Testis (tissue), 3 donors: ENCODE measurements around the gene LRP1B. TPM values are rescaled to one million over a fixed set of nuclear protein-coding genes. Genes with fewer than 3 reads are reported as not detected.

Experiments
- DNase-seq: peaks from one replicate; pipeline ENCODE4 v3.0.0-alpha.2; 2019
- H3K27ac ChIP-seq, 2 donors: fragments of 200-600 bp; sonication (generic); one replicate each; pipeline ENCODE4 v1.5.1; 2019
- H3K27me3 ChIP-seq: fragments of 200-600 bp; sonication (generic); one replicate; pipeline ENCODE4 v1.5.1; 2019
- H3K36me3 ChIP-seq: fragments of 200-600 bp; sonication (generic); one replicate; pipeline ENCODE4 v1.5.1; 2017; ENCODE audit warnings: low read depth; ENCODE audit errors: missing control alignments
- H3K4me1 ChIP-seq: fragments of 200-600 bp; sonication (generic); one replicate; pipeline ENCODE4 v1.5.1; 2019
- H3K4me3 ChIP-seq, 2 donors: fragments of 200-600 bp; sonication (generic); one replicate each; pipeline ENCODE4 v1.5.1; 2017 to 2019
- H3K9me3 ChIP-seq: fragments of 200-600 bp; sonication (generic); one replicate; pipeline ENCODE4 v1.5.1; 2017
- CTCF ChIP-seq, 3 experiments: fragments of 450-650 bp in 2 of 3; fragments of 200-600 bp in 1 of 3; sonication (generic) in 1 of 3; IDR thresholded peaks; one replicate each; pipeline ENCODE4 v1.5.1; 2016 to 2019; ENCODE audit warnings: antibody characterized with exemption in 3 of 3, mild to moderate bottlenecking in 2 of 3, moderate library complexity in 1 of 3
- POLR2A ChIP-seq: fragments of 450-650 bp; IDR thresholded peaks from one replicate; pipeline ENCODE4 v1.6.1; 2017; ENCODE audit warnings: antibody characterized with exemption, mild to moderate bottlenecking, moderate library complexity
- WGBS, 2 donors: methylation state at CpG; one replicate each; pipeline ENCODE4 v1.1.5; 2018; 5-methylcytosine and 5-hydroxymethylcytosine counted together
- intact Hi-C: fragments of 100-400 bp; cut with DNase I; formaldehyde crosslinking; loops from one replicate; pipeline ENCODE4 v1.15.1; 2023; ENCODE audit warnings: low total_unique reads
- polyA plus RNA-seq: library from polyadenylated mRNA; stranded (reverse); fragments of 350-450 nt; fragmentation: Illumina TruSeq; extraction: RNeasy Lipid Tissue Mini Kit (QIAGEN cat#74804); gene quantifications from one replicate; pipeline ENCODE4 v1.2.3, GENCODE V29; 2014; ENCODE audit warnings: low read depth, low replicate concordance; ENCODE audit not compliant: insufficient read depth
- total RNA-seq, 2 donors: library from RNA; depleted of rRNA; stranded (reverse); fragments of >200 nt; gene quantifications; one replicate each; pipeline ENCODE4 v1.2.3, GENCODE V29; 2016

The LRP1B gene
- total and polyA plus RNA-seq, 3 donors from 2014 or later: 0.79 to 1.9 (median 0.84) TPM

GRCh38 chr2:140943867-140944266 is 1186.9 kb downstream of the LRP1B start:
- intact Hi-C loops: no loop called here
- no peak for DNase-seq
- Histone ChIP-seq H3K36me3 (no peaks in the 10 kb centered on the region), H3K4me3 (no peak overlapping the region), H3K27me3 (no peaks in the 10 kb centered on the region), H3K9me3 (no peaks in the 10 kb centered on the region), H3K27ac (no peak overlapping the region), H3K4me1 (no peaks in the 10 kb centered on the region)
- TF ChIP-seq CTCF (IDR thresholded peaks at IDR 0.05): no peak
- TF ChIP-seq POLR2A: no peak

- TF ChIP-seq CTCF (IDR thresholded peaks at IDR 0.05) (no peak), POLR2A (no peak)
- H3K4me1 ChIP-seq: no peaks in the 10 kb centered on the region
- no peak overlapping the region for H3K4me3 ChIP-seq
- intact Hi-C loops: no loop called here
- H3K27me3 ChIP-seq: no peaks in the 10 kb centered on the region
- WGBS, 2 donors: 54 to 63% methylated on average over 2 of the region's 2 CpGs
- DNase-seq: no peak
- no peaks in the 10 kb centered on the region for H3K9me3 ChIP-seq
- no peak overlapping the region for H3K27ac ChIP-seq
- H3K36me3 ChIP-seq: no peaks in the 10 kb centered on the region
These were observed 1188.5 kb downstream of the LRP1B start for GRCh38 chr2:140942284-140942683.

- intact Hi-C loops: no loop called here
- TF ChIP-seq POLR2A: no peak
- no peak for TF ChIP-seq CTCF (IDR thresholded peaks at IDR 0.05)
- no peak overlapping the region for H3K4me3 ChIP-seq
- WGBS, 2 donors: 52 to 63% methylated on average over 5 of the region's 5 CpGs
- H3K27me3 ChIP-seq: no peaks in the 10 kb centered on the region
- H3K9me3 ChIP-seq: no peaks in the 10 kb centered on the region
- H3K36me3 ChIP-seq: no peaks in the 10 kb centered on the region
- no peak overlapping the region for H3K27ac ChIP-seq
- H3K4me1 ChIP-seq: no peaks in the 10 kb centered on the region
- no peak for DNase-seq
These were observed 1201.0 kb downstream of the LRP1B start for GRCh38 chr2:140929849-140930248.

- intact Hi-C loops: no loop called here
- WGBS, 2 donors: 95 to 96% methylated on average over 3 of the region's 3 CpGs
- no peak for TF ChIP-seq CTCF (IDR thresholded peaks at IDR 0.05)
- no peak for TF ChIP-seq POLR2A
- no peaks in the 10 kb centered on the region for H3K27me3 ChIP-seq
- H3K36me3 ChIP-seq: no peaks in the 10 kb centered on the region
- H3K4me3 ChIP-seq: no peak overlapping the region
- no peak overlapping the region for H3K27ac ChIP-seq
- DNase-seq: no peak
- no peaks in the 10 kb centered on the region for H3K4me1 ChIP-seq
- H3K9me3 ChIP-seq: no peaks in the 10 kb centered on the region
These were observed 1212.4 kb downstream of the LRP1B start for GRCh38 chr2:140918426-140918825.

GRCh38 chr2:140916410-140916809 is 1214.4 kb downstream of the LRP1B start:
- no peak for TF ChIP-seq POLR2A
- TF ChIP-seq CTCF (IDR thresholded peaks at IDR 0.05): no peak
- H3K4me3 ChIP-seq: no peak overlapping the region
- no peaks in the 10 kb centered on the region for H3K36me3 ChIP-seq
- intact Hi-C loops: no loop called here
- H3K27ac ChIP-seq: no peak overlapping the region
- H3K4me1 ChIP-seq: no peaks in the 10 kb centered on the region
- H3K9me3 ChIP-seq: no peaks in the 10 kb centered on the region
- H3K27me3 ChIP-seq: no peaks in the 10 kb centered on the region
- no peak for DNase-seq
